ENCODE measurements around the gene MUC4.

GRCh38 chr3:195761123-195761566 is 50.6 kb downstream of the MUC4 start:
- no peak for TF ChIP-seq EZH2 (IDR thresholded peaks at IDR 0.05)
- TF ChIP-seq CTCF (IDR thresholded peaks at IDR 0.05) = no peak
- no peak for TF ChIP-seq EZH2phosphoT487 (IDR thresholded peaks at IDR 0.05)

Data from neural progenitor cell (in vitro differentiated cells).